ENCODE data around the gene SPOCK2. TPM values are rescaled to one million over a fixed set of nuclear protein-coding genes. Genes with fewer than 3 reads are reported as not detected.

The SPOCK2 gene
- total RNA-seq, 3 donors from 2014 or later = 3.1 to 12.3 (median 7.4) TPM

GRCh38 chr10:72081772-72082590, 6.4 kb downstream of the SPOCK2 start:
- Histone ChIP-seq H3K36me3 (ENCODE audit: low read depth) (no peaks in the 10 kb centered on the region), H3K9me3 (no peaks in the 10 kb centered on the region), H3K4me1 (ENCODE audit: low read depth) (peaks cover 3% of the 10 kb centered on the region), H3K4me3 (no peak overlapping the region)
- intact Hi-C loops (cut with DNase I, micrococcal nuclease) = no loop called here
- no peak for TF ChIP-seq CTCF (IDR thresholded peaks at IDR 0.05)
- ATAC-seq (peak; percentile 58), DNase-seq (peak in 2 of 3 donors; percentile 51 to 61)

- intact Hi-C loops (cut with DNase I, micrococcal nuclease) = no loop called here
- DNase-seq (no peak), ATAC-seq (no peak)
- Histone ChIP-seq H3K4me3 (no peak overlapping the region), H3K9me3 (no peaks in the 10 kb centered on the region), H3K4me1 (ENCODE audit: low read depth) (peaks cover 3% of the 10 kb centered on the region), H3K36me3 (ENCODE audit: low read depth) (no peaks in the 10 kb centered on the region)
- TF ChIP-seq CTCF (IDR thresholded peaks at IDR 0.05) = no peak
Measured at GRCh38 chr10:72081210-72081609, 7.1 kb downstream of the SPOCK2 start.

GRCh38 chr10:72080042-72080975, 8.0 kb downstream of the SPOCK2 start:
- DNase-seq = no peak
- H3K4me1 ChIP-seq (ENCODE audit: low read depth) = peaks cover 3% of the 10 kb centered on the region
- H3K4me3 ChIP-seq = no peak overlapping the region
- TF ChIP-seq CTCF (IDR thresholded peaks at IDR 0.05) = no peak
- no peaks in the 10 kb centered on the region for H3K36me3 ChIP-seq (ENCODE audit: low read depth)
- no peak for ATAC-seq
- no peaks in the 10 kb centered on the region for H3K9me3 ChIP-seq
- intact Hi-C loops (cut with DNase I, micrococcal nuclease) = no loop called here

GRCh38 chr10:72079356-72079755, 9.0 kb downstream of the SPOCK2 start:
- Histone ChIP-seq H3K9me3 (no peaks in the 10 kb centered on the region), H3K4me1 (ENCODE audit: low read depth) (peaks cover 3% of the 10 kb centered on the region), H3K4me3 (no peak overlapping the region), H3K36me3 (ENCODE audit: low read depth) (no peaks in the 10 kb centered on the region)
- intact Hi-C loops (cut with DNase I, micrococcal nuclease) = no loop called here
- ATAC-seq (peak; percentile 19), DNase-seq (no peak)
- TF ChIP-seq CTCF (IDR thresholded peaks at IDR 0.05) = no peak

GRCh38 chr10:72077275-72077990, 10.9 kb downstream of the SPOCK2 start:
- no peak overlapping the region for H3K4me3 ChIP-seq
- H3K9me3 ChIP-seq = no peaks in the 10 kb centered on the region
- H3K36me3 ChIP-seq (ENCODE audit: low read depth) = no peaks in the 10 kb centered on the region
- intact Hi-C loops (cut with DNase I, micrococcal nuclease) = no loop called here
- TF ChIP-seq CTCF (IDR thresholded peaks at IDR 0.05) = no peak
- peaks cover 3% of the 10 kb centered on the region for H3K4me1 ChIP-seq (ENCODE audit: low read depth)
- no peak for ATAC-seq
- DNase-seq = peak in 1 of 3 donors; percentile 31
